ENCODE data around the gene RNF144A.

RNF144A gene

GRCh38 chr2:6992794-6993228 lies 75.6 kb downstream of the RNF144A start:
- Histone ChIP-seq H3K4me1 (ENCODE audit: low read length) (no peaks in the 10 kb centered on the region), H3K9me2 (replicated peaks; ENCODE audit: insufficient read depth, low read length) (no peaks in the 10 kb centered on the region), H3K9me3 (replicated peaks; ENCODE audit: insufficient read depth, low read length) (no peaks in the 10 kb centered on the region), H3K27ac (ENCODE audit: low read length) (no peak overlapping the region), H3K27me3 (replicated peaks; ENCODE audit: insufficient read depth, low read length) (no peaks in the 10 kb centered on the region), H4K20me1 (ENCODE audit: insufficient read depth, low read length) (no peaks in the 10 kb centered on the region), H3K36me3 (replicated peaks; ENCODE audit: insufficient read depth, low read length) (no peaks in the 10 kb centered on the region), H3K4me2 (ENCODE audit: low read depth, low read length) (no peak overlapping the region), H3K79me2 (ENCODE audit: low read length) (no peaks in the 10 kb centered on the region), H3K4me3 (ENCODE audit: low read length) (no peak overlapping the region), H3F3A (ENCODE audit: insufficient read depth, low read length) (no peaks in the 10 kb centered on the region), H3K9ac (ENCODE audit: low read length) (no peak overlapping the region), H2AFZ (ENCODE audit: low read length) (no peak overlapping the region)
- no peak for DNase-seq
- TF ChIP-seq EZH2 (optimal IDR thresholded peaks at IDR 0.05; ENCODE audit: low read depth, low read length) (no peak), EZH2phosphoT487 (IDR thresholded peaks at IDR 0.05; ENCODE audit: low read length) (no peak), CTCF (IDR thresholded peaks at IDR 0.05; ENCODE audit: low read length) (no peak)

GRCh38 chr2:6993229-6993640 lies 76.0 kb downstream of the RNF144A start:
- no peaks in the 10 kb centered on the region for H3F3A ChIP-seq (ENCODE audit: insufficient read depth, low read length)
- no peak overlapping the region for H2AFZ ChIP-seq (ENCODE audit: low read length)
- TF ChIP-seq CTCF (IDR thresholded peaks at IDR 0.05; ENCODE audit: low read length) (no peak), EZH2 (optimal IDR thresholded peaks at IDR 0.05; ENCODE audit: low read depth, low read length) (no peak), EZH2phosphoT487 (IDR thresholded peaks at IDR 0.05; ENCODE audit: low read length) (no peak)
- H3K36me3 ChIP-seq (replicated peaks; ENCODE audit: insufficient read depth, low read length), result no peaks in the 10 kb centered on the region
- H3K4me2 ChIP-seq (ENCODE audit: low read depth, low read length), result no peak overlapping the region
- no peaks in the 10 kb centered on the region for H3K79me2 ChIP-seq (ENCODE audit: low read length)
- no peak overlapping the region for H3K27ac ChIP-seq (ENCODE audit: low read length)
- H4K20me1 ChIP-seq (ENCODE audit: insufficient read depth, low read length), result no peaks in the 10 kb centered on the region
- no peaks in the 10 kb centered on the region for H3K9me3 ChIP-seq (replicated peaks; ENCODE audit: insufficient read depth, low read length)
- H3K4me3 ChIP-seq (ENCODE audit: low read length), result no peak overlapping the region
- H3K9me2 ChIP-seq (replicated peaks; ENCODE audit: insufficient read depth, low read length), result no peaks in the 10 kb centered on the region
- H3K9ac ChIP-seq (ENCODE audit: low read length), result no peak overlapping the region
- H3K27me3 ChIP-seq (replicated peaks; ENCODE audit: insufficient read depth, low read length), result no peaks in the 10 kb centered on the region
- H3K4me1 ChIP-seq (ENCODE audit: low read length), result no peaks in the 10 kb centered on the region
- DNase-seq, result no peak

GRCh38 chr2:6993936-6994335 lies 76.7 kb downstream of the RNF144A start:
- no peaks in the 10 kb centered on the region for H4K20me1 ChIP-seq (ENCODE audit: insufficient read depth, low read length)
- DNase-seq, result no peak
- no peak overlapping the region for H3K27ac ChIP-seq (ENCODE audit: low read length)
- no peak overlapping the region for H2AFZ ChIP-seq (ENCODE audit: low read length)
- H3K4me2 ChIP-seq (ENCODE audit: low read depth, low read length), result no peak overlapping the region
- H3K4me1 ChIP-seq (ENCODE audit: low read length), result no peaks in the 10 kb centered on the region
- no peak overlapping the region for H3K9ac ChIP-seq (ENCODE audit: low read length)
- H3K9me3 ChIP-seq (replicated peaks; ENCODE audit: insufficient read depth, low read length), result no peaks in the 10 kb centered on the region
- no peaks in the 10 kb centered on the region for H3F3A ChIP-seq (ENCODE audit: insufficient read depth, low read length)
- no peaks in the 10 kb centered on the region for H3K36me3 ChIP-seq (replicated peaks; ENCODE audit: insufficient read depth, low read length)
- no peaks in the 10 kb centered on the region for H3K9me2 ChIP-seq (replicated peaks; ENCODE audit: insufficient read depth, low read length)
- no peaks in the 10 kb centered on the region for H3K79me2 ChIP-seq (ENCODE audit: low read length)
- no peaks in the 10 kb centered on the region for H3K27me3 ChIP-seq (replicated peaks; ENCODE audit: insufficient read depth, low read length)
- H3K4me3 ChIP-seq (ENCODE audit: low read length), result no peak overlapping the region
- TF ChIP-seq EZH2phosphoT487 (IDR thresholded peaks at IDR 0.05; ENCODE audit: low read length) (no peak), EZH2 (optimal IDR thresholded peaks at IDR 0.05; ENCODE audit: low read depth, low read length) (no peak), CTCF (IDR thresholded peaks at IDR 0.05; ENCODE audit: low read length) (no peak)

Data from MM.1S (cell line).